Spleen (tissue), 11 donors: Measurements from ENCODE around the gene IQGAP2. TPM values are rescaled to one million over a fixed set of nuclear protein-coding genes. Genes with fewer than 3 reads are reported as not detected.

ENCODE experiments used
- DNase-seq: peaks from one replicate; pipeline ENCODE4 v3.0.0-alpha.2; 2020
- H3K27ac ChIP-seq, 8 donors: fragments of 200-600 bp; sonication (generic) in 7 of 8; 1 replicate in 4 of 8; 2 replicates in 4 of 8; pipeline versions ENCODE4 v1.5.0 to v1.8.0; 2016 to 2021; ENCODE audit warnings: inconsistent platforms in 4 of 8, mild to moderate bottlenecking in 4 of 8, moderate library complexity in 1 of 8
- H3K27me3 ChIP-seq, 7 donors: fragments of 200-600 bp; sonication (generic) in 6 of 7; replicated peaks in 1 of 7; 1 replicate in 4 of 7; 2 replicates in 3 of 7; pipeline versions ENCODE4 v1.5.0 to v1.8.0; 2016 to 2021; ENCODE audit warnings: inconsistent platforms in 3 of 7, mild to moderate bottlenecking in 1 of 7
- H3K36me3 ChIP-seq, 6 donors: fragments of 200-600 bp; sonication (generic) in 5 of 6; 1 replicate in 4 of 6; 2 replicates in 2 of 6; pipeline versions ENCODE4 v1.5.0 to v1.8.0; 2016 to 2021; ENCODE audit warnings: inconsistent platforms in 2 of 6
- H3K4me1 ChIP-seq, 6 donors: fragments of 200-600 bp; sonication (generic) in 5 of 6; 1 replicate in 3 of 6; 2 replicates in 3 of 6; pipeline versions ENCODE4 v1.5.0 to v1.8.0; 2016 to 2021; ENCODE audit warnings: inconsistent platforms in 3 of 6
- H3K4me3 ChIP-seq, 8 donors: fragments of 200-600 bp; sonication (generic) in 7 of 8; 1 replicate in 4 of 8; 2 replicates in 4 of 8; pipeline versions ENCODE4 v1.5.0 to v1.8.0; 2016 to 2021; ENCODE audit warnings: inconsistent platforms in 4 of 8, mild to moderate bottlenecking in 4 of 8, moderate library complexity in 2 of 8
- H3K9me3 ChIP-seq, 8 donors: fragments of 200-600 bp; sonication (generic) in 7 of 8; 1 replicate in 4 of 8; 2 replicates in 4 of 8; pipeline versions ENCODE4 v1.5.0 to v1.8.0; 2016 to 2021; ENCODE audit warnings: inconsistent platforms in 4 of 8
- CTCF ChIP-seq, 11 experiments: fragments of 200-600 bp in 7 of 11; fragments of 450-650 bp in 4 of 11; sonication (generic) in 4 of 11; IDR thresholded peaks in 8 of 11; conservative IDR thresholded peaks in 3 of 11; 1 replicate in 7 of 11; 2 replicates in 4 of 11; pipeline versions ENCODE4 v1.4.0 to v1.8.0; 2016 to 2021; ENCODE audit warnings: antibody characterized with exemption in 11 of 11, inconsistent platforms in 4 of 11, mild to moderate bottlenecking in 1 of 11
- POLR2A ChIP-seq, 3 donors: fragments of 450-650 bp; IDR thresholded peaks; one replicate each; pipeline ENCODE4 v1.5.1; 2017; ENCODE audit warnings: antibody characterized with exemption in 3 of 3, mild to moderate bottlenecking in 1 of 3
- POLR2AphosphoS5 ChIP-seq, 3 donors: sonication (generic); formaldehyde crosslinking; IDR thresholded peaks; one replicate each; pipeline ENCODE4 v1.5.1; 2017; ENCODE audit warnings: antibody characterized with exemption in 3 of 3
- whole genome bisulfite sequencing, 5 donors: extraction: QIAGEN DNeasy Blood & Tissue Kit in 3 of 5; methylation state at CpG; one replicate each; pipeline versions ENCODE4 v1.1.5 to v1.1.7; 2013 to 2018; 5-methylcytosine and 5-hydroxymethylcytosine counted together
- intact Hi-C: fragments of 100-400 bp; cut with DNase I; formaldehyde crosslinking; loops from one replicate; pipeline ENCODE4 v1.15.0; 2023; ENCODE audit warnings: low total_unique reads
- polyA plus RNA-seq, 3 donors: library from polyadenylated mRNA; stranded (reverse); fragments of 200-250 nt; gene quantifications; one replicate each; pipeline ENCODE4 v1.2.1, GENCODE V29; 2013
- total RNA-seq, 7 donors: library from RNA; depleted of rRNA in 3 of 7; stranded (reverse); fragments of >200 nt in 3 of 7; fragmentation: NEBNext Ultra II Directional in 4 of 7; extraction: Animal tissue kit (Norgen Biotek cat#: 25700) in 4 of 7; gene quantifications; one replicate each; pipeline versions ENCODE4 v1.1.0 to v1.2.1, GENCODE V29; 2016 to 2021
- donor health status: healthy with polysubstance abuse.
- donor health status: DM: no; HTN: no; CAD: no; lungs with moderate emphysema.
- donor health status: DM: no; HTN: no; CAD: no.
- donor health status: Bipolar disorder and iron deficiency.
- donor health status: healthy.
- donor health status: DM: no; HTN: no; CAD: no.
- donor health status: DM: yes; HTN: yes; CAD: no.

The IQGAP2 gene
- total and polyA plus RNA-seq, 10 donors = 9.3 to 83.6 (median 52.8) TPM

GRCh38 chr5:76406014-76406413, 2.9 kb downstream of the IQGAP2 start:
- H3K9me3 ChIP-seq = no peaks in the 10 kb centered on the region
- no peak for DNase-seq
- H3K27me3 ChIP-seq = peaks cover 0 to 21% (median 0%) of the 10 kb centered on the region in 7 donors
- no peaks in the 10 kb centered on the region for H3K36me3 ChIP-seq
- peaks cover 13 to 91% (median 54%) of the 10 kb centered on the region in 6 donors for H3K4me1 ChIP-seq
- H3K4me3 ChIP-seq = peak overlapping the region in 2 of 8 donors; percentile 80 to 97
- intact Hi-C loops = no loop called here
- H3K27ac ChIP-seq = peak overlapping the region in 6 of 8 donors; percentile 26 to 98 (median 91)
- TF ChIP-seq CTCF (IDR thresholded peaks at IDR 0.05 in 8 of 11, conservative IDR thresholded peaks at IDR 0.05 in 3 of 11) = no peak
- TF ChIP-seq POLR2AphosphoS5 (IDR thresholded peaks at IDR 0.05) = no peak
- TF ChIP-seq POLR2A (IDR thresholded peaks at IDR 0.05) = no peak
- WGBS, 5 donors = 30 to 55% (median 44%) methylated on average over 1 of the region's 1 CpG

GRCh38 chr5:76406673-76407072, 3.6 kb downstream of the IQGAP2 start:
- H3K27ac ChIP-seq = peak overlapping the region in 4 of 8 donors; percentile 87 to 98 (median 96)
- peaks cover 12 to 86% (median 48%) of the 10 kb centered on the region in 6 donors for H3K4me1 ChIP-seq
- no peak for DNase-seq
- peak overlapping the region in 1 of 8 donors; percentile 97 for H3K4me3 ChIP-seq
- peaks cover 0 to 17% (median 0%) of the 10 kb centered on the region in 7 donors for H3K27me3 ChIP-seq
- no peaks in the 10 kb centered on the region for H3K9me3 ChIP-seq
- TF ChIP-seq CTCF (IDR thresholded peaks at IDR 0.05 in 8 of 11, conservative IDR thresholded peaks at IDR 0.05 in 3 of 11) = no peak
- no peak for TF ChIP-seq POLR2A (IDR thresholded peaks at IDR 0.05)
- 38 to 75% (median 68%) methylated on average over 1 of the region's 1 CpG for WGBS, 5 donors
- intact Hi-C loops = no loop called here
- H3K36me3 ChIP-seq = no peaks in the 10 kb centered on the region

- Histone ChIP-seq H3K36me3 (no peaks in the 10 kb centered on the region), H3K9me3 (no peaks in the 10 kb centered on the region), H3K27me3 (peaks cover 0 to 9% (median 0%) of the 10 kb centered on the region in 7 donors), H3K27ac (peak overlapping the region in 3 of 8 donors; percentile 7 to 97 (median 7)), H3K4me1 (peaks cover 8 to 83% (median 40%) of the 10 kb centered on the region in 6 donors), H3K4me3 (no peak overlapping the region)
- DNase-seq = no peak
- WGBS, 5 donors = 87 to 94% (median 90%) methylated on average over 7 of the region's 7 CpGs
- no peak for TF ChIP-seq POLR2AphosphoS5 (IDR thresholded peaks at IDR 0.05)
- TF ChIP-seq POLR2A (IDR thresholded peaks at IDR 0.05) = no peak
- TF ChIP-seq CTCF (IDR thresholded peaks at IDR 0.05 in 8 of 11, conservative IDR thresholded peaks at IDR 0.05 in 3 of 11) = no peak
- intact Hi-C loops = no loop called here
These were observed 5.1 kb downstream of the IQGAP2 start for GRCh38 chr5:76408104-76408654.

GRCh38 chr5:76412511-76412910, 9.4 kb downstream of the IQGAP2 start:
- no peaks in the 10 kb centered on the region for H3K27me3 ChIP-seq
- TF ChIP-seq CTCF (IDR thresholded peaks at IDR 0.05 in 8 of 11, conservative IDR thresholded peaks at IDR 0.05 in 3 of 11) = no peak
- no peak for TF ChIP-seq POLR2A (IDR thresholded peaks at IDR 0.05)
- no peak for TF ChIP-seq POLR2AphosphoS5 (IDR thresholded peaks at IDR 0.05)
- peaks cover 0 to 62% (median 24%) of the 10 kb centered on the region in 6 donors for H3K4me1 ChIP-seq
- DNase-seq = no peak
- H3K9me3 ChIP-seq = no peaks in the 10 kb centered on the region
- intact Hi-C loops = no loop called here
- no peak overlapping the region for H3K4me3 ChIP-seq
- H3K36me3 ChIP-seq = no peaks in the 10 kb centered on the region
- H3K27ac ChIP-seq = no peak overlapping the region
